GM18499 (cell line): ENCODE data around the gene SORL1.

Experiments used
- ATAC-seq: cut with Tn5 transposase; IDR thresholded peaks from one replicate; pipeline ENCODE4 v1.9.1; 2021; ENCODE audit warnings: moderate number of reproducible peaks; ENCODE audit not compliant: insufficient read depth, unreplicated experiment

Gene SORL1

GRCh38 chr11:121427400-121427744 is 24.7 kb upstream of the SORL1 start:
- ATAC-seq: no peak

- no peak for ATAC-seq
These were observed 22.6 kb upstream of the SORL1 start for GRCh38 chr11:121429556-121429955.

DNA sequence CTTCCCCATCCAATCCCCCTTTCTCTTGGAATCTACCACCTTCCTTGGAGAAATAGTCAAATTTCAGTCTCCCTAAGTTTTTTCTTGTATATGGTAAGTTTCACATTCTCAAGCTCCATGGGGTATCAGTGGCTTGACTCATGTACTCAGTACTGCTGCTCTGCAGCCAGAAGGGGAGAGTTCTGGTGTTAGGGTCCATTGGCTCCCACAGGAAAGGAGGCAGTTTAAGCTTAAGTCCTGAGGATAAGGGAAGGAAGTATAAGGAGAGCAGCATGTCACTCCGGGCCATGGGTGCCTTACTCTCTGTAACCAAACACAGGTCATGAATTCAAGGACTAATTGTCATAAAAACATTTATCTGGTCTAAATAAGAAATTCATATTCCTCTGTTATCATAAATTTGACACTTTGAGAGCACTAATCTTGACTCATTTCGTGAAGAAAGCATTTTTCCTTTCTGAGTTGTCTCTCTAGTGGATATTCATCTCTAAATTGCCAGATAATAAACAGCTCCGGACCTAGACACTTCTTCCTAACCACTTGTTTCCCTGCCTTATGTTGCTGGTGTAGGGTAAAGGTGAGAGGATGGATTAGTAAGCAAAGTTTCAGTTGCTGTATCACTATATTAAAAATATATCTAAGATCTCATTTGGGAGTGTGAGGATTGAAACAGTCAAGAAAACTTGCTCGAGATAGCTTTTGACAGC is 20.1 kb upstream of the SORL1 start:
- no peak for ATAC-seq

GRCh38 chr11:121435132-121435531 is 17.0 kb upstream of the SORL1 start:
- ATAC-seq: no peak

DNA sequence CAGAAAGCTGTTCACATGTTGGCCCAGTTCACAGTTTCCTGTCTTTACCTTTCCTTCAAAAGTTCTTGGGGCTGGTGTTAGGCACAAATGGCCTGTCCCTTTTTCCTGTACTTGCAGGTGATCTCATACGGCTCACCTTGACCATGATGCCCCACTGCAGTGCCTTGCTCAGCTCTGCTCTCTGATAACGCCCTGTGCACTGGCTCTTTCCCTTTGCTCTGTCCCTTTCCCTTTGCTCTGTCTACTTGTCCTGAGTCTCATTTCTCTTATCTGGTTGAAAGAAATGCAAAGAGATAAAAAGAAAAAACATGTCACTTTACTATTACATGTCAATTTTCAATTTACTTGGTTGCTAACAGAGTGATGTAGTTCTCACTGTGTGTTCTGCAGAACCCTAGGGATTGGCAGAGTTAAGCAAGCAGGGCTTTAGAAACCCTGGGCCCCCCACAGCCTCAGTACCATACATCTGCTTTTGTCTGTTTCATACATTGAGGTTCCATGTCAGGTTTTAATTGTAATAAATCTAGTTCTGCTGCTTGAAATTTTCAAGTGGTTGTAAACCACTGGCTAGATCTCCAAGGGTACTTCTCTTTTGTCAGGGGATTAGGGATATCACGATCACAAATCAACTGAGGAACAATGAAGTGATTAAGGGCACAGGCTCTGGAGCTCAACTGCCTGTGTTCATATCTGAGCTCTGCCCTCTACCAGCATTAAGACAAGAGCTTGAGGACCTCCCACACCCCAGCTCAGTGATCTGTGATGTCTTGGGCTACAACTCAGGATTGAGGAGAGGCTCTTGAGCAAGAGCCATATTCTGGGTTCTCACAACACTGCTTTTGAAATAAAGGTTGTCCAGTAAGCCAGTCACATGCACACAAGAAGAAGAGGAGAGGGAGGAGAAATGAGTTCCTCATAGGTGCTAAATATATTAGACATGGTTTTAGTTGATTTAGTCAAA is 16.3 kb upstream of the SORL1 start:
- ATAC-seq: no peak

- ATAC-seq: no peak
These were observed 15.0 kb upstream of the SORL1 start for GRCh38 chr11:121437018-121437685.

- ATAC-seq: no peak
These were observed 14.4 kb upstream of the SORL1 start for GRCh38 chr11:121437686-121438078.

- no peak for ATAC-seq
These were observed 12.8 kb upstream of the SORL1 start for GRCh38 chr11:121439337-121439736.

- no peak for ATAC-seq
These were observed 12.4 kb upstream of the SORL1 start for GRCh38 chr11:121439759-121440158.

- ATAC-seq: no peak
These were observed 10.6 kb upstream of the SORL1 start for GRCh38 chr11:121441521-121441920.

DNA sequence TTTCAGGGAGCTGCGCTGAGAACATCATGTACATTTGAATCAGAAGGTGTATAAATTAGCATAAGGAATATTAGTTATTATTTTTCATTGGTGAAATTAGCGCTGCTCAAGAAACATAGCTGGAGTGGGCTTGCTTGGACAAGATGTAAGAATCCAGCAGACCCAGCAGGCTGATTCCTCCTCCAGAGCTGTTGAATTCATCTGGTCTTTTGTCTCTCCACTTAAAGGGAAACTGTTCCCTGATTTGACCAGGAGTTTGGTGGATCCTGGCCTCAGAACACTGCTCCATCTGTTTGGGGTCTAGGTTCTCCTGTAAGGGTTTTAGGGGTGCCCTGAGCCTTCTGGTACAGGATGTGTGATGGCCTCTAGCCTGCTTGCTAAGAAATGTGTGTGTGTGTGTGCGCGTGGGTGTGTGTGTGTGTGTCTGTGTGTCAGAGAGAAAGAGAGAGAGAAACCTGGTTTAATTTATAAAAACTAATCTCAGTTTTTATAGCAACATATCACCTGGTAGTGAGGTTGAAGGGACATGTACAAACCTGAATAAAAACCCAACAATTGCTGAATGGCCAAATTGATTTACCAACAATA is 8.3 kb upstream of the SORL1 start:
- ATAC-seq: no peak

GRCh38 chr11:121444526-121444925 is 7.6 kb upstream of the SORL1 start:
- ATAC-seq: no peak

- ATAC-seq: no peak
These were observed 6.9 kb upstream of the SORL1 start for GRCh38 chr11:121445071-121445768.

DNA sequence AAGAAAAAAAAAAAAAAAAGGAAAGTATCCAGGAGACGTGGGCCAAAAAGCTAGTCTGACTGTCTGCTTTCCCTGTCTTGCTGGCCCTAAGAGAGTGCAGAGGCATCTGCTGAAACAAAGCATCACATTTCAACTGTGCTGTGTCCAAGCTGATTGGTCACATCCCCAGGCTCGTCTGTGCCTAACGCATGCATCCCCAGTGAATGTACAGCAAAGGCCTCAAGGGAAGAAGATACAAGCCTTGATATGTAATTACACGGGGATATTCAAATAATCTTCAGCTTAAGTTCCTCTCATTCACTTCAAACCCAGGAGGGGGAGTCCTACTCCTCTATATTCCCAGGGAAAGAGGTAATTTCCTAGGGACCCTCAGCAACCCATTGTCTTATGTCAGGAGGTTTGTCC is 5.4 kb upstream of the SORL1 start:
- ATAC-seq: no peak

- ATAC-seq: no peak
These were observed 4.1 kb upstream of the SORL1 start for GRCh38 chr11:121448011-121448410.

- no peak for ATAC-seq
These were observed 3.6 kb upstream of the SORL1 start for GRCh38 chr11:121448431-121448941.

GRCh38 chr11:121449123-121449522 is 3.0 kb upstream of the SORL1 start:
- no peak for ATAC-seq

- no peak for ATAC-seq
These were observed 2.5 kb upstream of the SORL1 start for GRCh38 chr11:121449626-121450025.

- no peak for ATAC-seq
These were observed 1.7 kb upstream of the SORL1 start for GRCh38 chr11:121450401-121450800.
